ENCODE data around the gene CYS1.

DNA sequence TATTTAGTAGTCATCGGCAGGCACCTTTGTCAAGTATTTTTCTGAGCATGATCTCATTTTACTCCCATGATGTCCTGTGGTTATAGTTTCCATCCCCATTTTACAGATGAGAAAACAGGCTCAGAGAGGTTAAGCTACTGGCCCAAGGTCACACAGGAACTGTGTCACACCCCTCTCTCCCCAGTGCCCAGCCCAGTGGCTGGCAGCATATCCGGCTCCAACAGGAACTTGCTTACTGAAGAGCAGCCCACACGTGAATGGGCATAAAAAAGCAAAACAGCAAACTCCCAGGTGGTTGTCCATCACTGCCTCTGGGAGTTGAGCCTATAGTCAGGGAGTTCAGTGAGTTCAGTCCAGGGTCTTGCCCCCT, 45.2 kb downstream of the CYS1 start:
- TF ChIP-seq CTCF (optimal IDR thresholded peaks at IDR 0.05 in 1 of 3, IDR thresholded peaks at IDR 0.05 in 1 of 3, conservative IDR thresholded peaks at IDR 0.05 in 1 of 3; ENCODE audit: extremely low read depth in 1 of 3, insufficient read depth in 2 of 3, low read length in 3 of 3): no peak
- TF ChIP-seq EZH2 (IDR thresholded peaks at IDR 0.05; ENCODE audit: low read length): no peak
